Gastroesophageal sphincter (tissue), 4 donors: Measurements from ENCODE around the gene RBM28. TPM values are rescaled to one million over a fixed set of nuclear protein-coding genes. Genes with fewer than 3 reads are reported as not detected.

ENCODE experiments used
- ATAC-seq: fragments of 150-250 bp; one replicate; pipeline ENCODE4 v1.9.1; 2016; ENCODE audit warnings: mild to moderate bottlenecking, moderate library complexity
- H3K27ac ChIP-seq, 4 donors: fragments of 200-600 bp; sonication (generic) in 3 of 4; 1 replicate in 3 of 4; 2 replicates in 1 of 4; pipeline ENCODE4 v1.5.1; 2016 to 2019
- H3K27me3 ChIP-seq: fragments of 200-600 bp; sonication (generic); one replicate; pipeline ENCODE4 v1.5.1; 2019
- H3K36me3 ChIP-seq, 2 donors: fragments of 200-600 bp; sonication (generic); one replicate each; pipeline ENCODE4 v1.5.1; 2019; ENCODE audit warnings: control low read depth in 1 of 2
- H3K4me1 ChIP-seq, 3 donors: fragments of 200-600 bp; sonication (generic); 1 replicate in 2 of 3; 2 replicates in 1 of 3; pipeline ENCODE4 v1.5.1; 2016 to 2019; ENCODE audit warnings: control low read depth in 2 of 3
- H3K4me3 ChIP-seq, 2 donors: fragments of 200-600 bp; sonication (generic); one replicate each; pipeline ENCODE4 v1.5.1; 2019; ENCODE audit warnings: mild to moderate bottlenecking in 1 of 2, moderate library complexity in 1 of 2
- H3K9me3 ChIP-seq, 3 donors: fragments of 200-600 bp; sonication (generic); one replicate each; pipeline ENCODE4 v1.5.1; 2017 to 2019; ENCODE audit warnings: control low read depth in 2 of 3
- CTCF ChIP-seq, 4 experiments: fragments of 200-600 bp in 2 of 4; fragments of 450-650 bp in 2 of 4; sonication (generic) in 1 of 4; IDR thresholded peaks; one replicate each; pipeline ENCODE4 v1.5.1; 2017 to 2019; ENCODE audit warnings: antibody characterized with exemption in 4 of 4, mild to moderate bottlenecking in 2 of 4, moderate library complexity in 2 of 4
- EP300 ChIP-seq: sonication (generic); formaldehyde crosslinking; IDR thresholded peaks from one replicate; pipeline ENCODE4 v1.6.1; 2017; ENCODE audit warnings: antibody characterized with exemption, mild to moderate bottlenecking
- POLR2A ChIP-seq, 2 donors: fragments of 450-650 bp; IDR thresholded peaks; one replicate each; pipeline ENCODE4 v1.6.1; 2017; ENCODE audit warnings: antibody characterized with exemption in 2 of 2, mild to moderate bottlenecking in 2 of 2, moderate library complexity in 1 of 2
- POLR2AphosphoS5 ChIP-seq: sonication (generic); formaldehyde crosslinking; IDR thresholded peaks from one replicate; pipeline ENCODE4 v1.6.1; 2017; ENCODE audit warnings: antibody characterized with exemption
- WGBS, 2 donors: methylation state at CpG; one replicate each; pipeline ENCODE4 v1.1.5; 2018; ENCODE audit warnings: low coverage in 1 of 2; 5-methylcytosine and 5-hydroxymethylcytosine counted together
- total RNA-seq, 4 donors: library from RNA; depleted of rRNA; stranded (reverse); fragments of >200 nt; gene quantifications; one replicate each; pipeline ENCODE4 v1.1.0, GENCODE V29; 2016

RBM28 gene
- total RNA-seq, 4 donors from 2014 or later = 12.7 to 27.1 (median 19.5) TPM

- 85 to 100% methylated on average over 4 of the region's 6 CpGs for WGBS, 2 donors
- H3K27me3 ChIP-seq = peaks cover 25% of the 10 kb centered on the region
- H3K36me3 ChIP-seq = no peaks in the 10 kb centered on the region
- peaks cover 0 to 17% (median 0%) of the 10 kb centered on the region in 3 donors for H3K4me1 ChIP-seq
- H3K4me3 ChIP-seq = no peak overlapping the region
- H3K9me3 ChIP-seq = no peaks in the 10 kb centered on the region
- TF ChIP-seq EP300 (no peak), POLR2A (IDR thresholded peaks at IDR 0.05) (no peak), CTCF (IDR thresholded peaks at IDR 0.05) (no peak), POLR2AphosphoS5 (no peak)
- no peak for ATAC-seq
- H3K27ac ChIP-seq = no peak overlapping the region
These were observed 78.4 kb downstream of the RBM28 start for GRCh38 chr7:128265156-128265905.

DNA sequence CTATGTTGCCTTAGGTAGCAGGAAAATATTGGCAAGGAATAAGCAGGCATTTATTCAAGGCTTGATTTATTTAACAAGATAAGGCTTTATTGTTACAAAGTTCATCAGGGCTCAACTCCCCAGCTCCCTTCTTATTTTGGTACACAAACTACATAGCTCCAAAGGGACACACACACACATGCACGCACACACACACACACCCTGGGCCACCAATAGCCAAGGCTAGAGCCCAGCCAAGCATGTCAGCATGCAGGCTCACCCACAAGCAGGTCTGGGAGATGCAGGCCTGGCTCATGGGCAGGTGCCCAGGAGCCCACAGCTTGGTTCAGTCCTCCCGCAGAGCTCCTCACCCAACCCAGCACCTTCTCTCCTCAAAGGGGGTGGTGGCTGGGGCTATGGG, 79.2 kb downstream of the RBM28 start:
- peaks cover 0 to 17% (median 0%) of the 10 kb centered on the region in 3 donors for H3K4me1 ChIP-seq
- peaks cover 17% of the 10 kb centered on the region for H3K27me3 ChIP-seq
- no peak for ATAC-seq
- TF ChIP-seq POLR2AphosphoS5 = no peak
- TF ChIP-seq EP300 = no peak
- no peak for TF ChIP-seq CTCF (IDR thresholded peaks at IDR 0.05)
- TF ChIP-seq POLR2A (IDR thresholded peaks at IDR 0.05) = no peak
- H3K27ac ChIP-seq = no peak overlapping the region
- H3K36me3 ChIP-seq = no peaks in the 10 kb centered on the region
- no CpG with 5 or more reads among the region's 2 CpGs for WGBS, 2 donors
- no peaks in the 10 kb centered on the region for H3K9me3 ChIP-seq
- H3K4me3 ChIP-seq = no peak overlapping the region

DNA sequence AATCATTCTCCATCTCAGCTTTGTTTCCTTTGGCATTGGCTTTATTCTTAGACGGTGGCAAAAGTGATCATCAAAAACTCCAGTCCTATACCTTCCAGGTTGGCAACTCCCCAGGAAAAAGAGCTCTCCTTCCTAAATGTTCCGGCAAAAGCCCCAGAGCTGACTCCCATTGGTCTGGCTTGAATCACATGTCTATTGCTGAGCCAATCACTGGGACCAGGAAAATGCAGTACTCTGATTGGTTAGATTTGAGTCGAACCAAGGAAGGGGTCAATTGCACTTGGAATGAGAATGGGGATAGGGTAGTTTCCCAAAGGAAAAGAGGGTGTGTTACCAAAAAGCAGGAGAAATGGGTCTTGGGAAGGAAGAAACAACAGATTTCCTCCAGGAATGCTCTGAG, 80.3 kb downstream of the RBM28 start:
- peaks cover 12% of the 10 kb centered on the region for H3K27me3 ChIP-seq
- WGBS, 2 donors = 79 to 100% methylated on average over 1 to 2 of the region's 3 CpGs
- no peaks in the 10 kb centered on the region for H3K36me3 ChIP-seq
- TF ChIP-seq POLR2AphosphoS5 = no peak
- TF ChIP-seq EP300 = no peak
- H3K9me3 ChIP-seq = no peaks in the 10 kb centered on the region
- H3K27ac ChIP-seq = no peak overlapping the region
- H3K4me3 ChIP-seq = no peak overlapping the region
- H3K4me1 ChIP-seq = peaks cover 0 to 17% (median 0%) of the 10 kb centered on the region in 3 donors
- ATAC-seq = no peak

DNA sequence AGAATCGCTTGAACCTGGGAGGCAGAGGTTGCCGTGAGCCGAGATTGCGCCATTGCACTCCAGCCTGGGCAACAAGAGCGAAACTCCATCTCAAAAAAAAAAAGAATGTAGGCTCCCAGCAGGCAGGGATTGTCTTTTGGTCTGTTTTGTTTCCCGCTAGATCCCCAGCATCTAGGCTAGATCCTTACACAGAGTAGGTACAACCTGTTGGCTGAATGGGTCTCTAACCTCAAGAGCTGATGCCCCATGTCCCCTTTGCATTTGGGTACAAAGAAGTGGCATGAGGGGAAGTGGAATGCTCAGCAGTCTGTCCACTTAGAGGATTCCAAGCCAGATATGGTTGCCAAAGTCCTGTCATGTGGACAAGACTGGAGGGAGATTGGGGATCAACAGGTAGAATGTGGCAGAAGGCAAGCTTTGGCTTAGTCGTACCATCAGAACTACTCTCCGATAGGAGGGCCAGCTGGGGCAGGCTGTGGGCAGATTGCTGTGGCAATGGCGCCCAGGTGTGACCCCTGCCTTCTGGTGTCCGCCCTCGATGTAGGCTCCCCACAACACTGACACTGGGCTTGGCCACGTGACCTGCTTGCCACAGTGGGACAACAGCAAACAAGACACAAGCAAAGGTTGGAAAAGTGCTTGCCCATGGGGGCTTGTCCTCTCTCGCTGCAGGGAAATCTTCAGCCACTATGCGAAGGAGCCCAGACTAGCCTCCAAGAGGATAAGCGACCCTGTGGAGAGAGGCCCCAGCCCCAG, 81.3 kb downstream of the RBM28 start:
- Histone ChIP-seq H3K4me3 (no peak overlapping the region), H3K27ac (no peak overlapping the region), H3K36me3 (no peaks in the 10 kb centered on the region), H3K4me1 (peaks cover 0 to 13% (median 0%) of the 10 kb centered on the region in 3 donors), H3K9me3 (no peaks in the 10 kb centered on the region), H3K27me3 (peaks cover 12% of the 10 kb centered on the region)
- WGBS, 2 donors = 95 to 100% methylated on average over 4 to 10 of the region's 15 CpGs
- TF ChIP-seq EP300 (no peak), POLR2A (IDR thresholded peaks at IDR 0.05) (no peak), CTCF (IDR thresholded peaks at IDR 0.05) (no peak)
- ATAC-seq = no peak

DNA sequence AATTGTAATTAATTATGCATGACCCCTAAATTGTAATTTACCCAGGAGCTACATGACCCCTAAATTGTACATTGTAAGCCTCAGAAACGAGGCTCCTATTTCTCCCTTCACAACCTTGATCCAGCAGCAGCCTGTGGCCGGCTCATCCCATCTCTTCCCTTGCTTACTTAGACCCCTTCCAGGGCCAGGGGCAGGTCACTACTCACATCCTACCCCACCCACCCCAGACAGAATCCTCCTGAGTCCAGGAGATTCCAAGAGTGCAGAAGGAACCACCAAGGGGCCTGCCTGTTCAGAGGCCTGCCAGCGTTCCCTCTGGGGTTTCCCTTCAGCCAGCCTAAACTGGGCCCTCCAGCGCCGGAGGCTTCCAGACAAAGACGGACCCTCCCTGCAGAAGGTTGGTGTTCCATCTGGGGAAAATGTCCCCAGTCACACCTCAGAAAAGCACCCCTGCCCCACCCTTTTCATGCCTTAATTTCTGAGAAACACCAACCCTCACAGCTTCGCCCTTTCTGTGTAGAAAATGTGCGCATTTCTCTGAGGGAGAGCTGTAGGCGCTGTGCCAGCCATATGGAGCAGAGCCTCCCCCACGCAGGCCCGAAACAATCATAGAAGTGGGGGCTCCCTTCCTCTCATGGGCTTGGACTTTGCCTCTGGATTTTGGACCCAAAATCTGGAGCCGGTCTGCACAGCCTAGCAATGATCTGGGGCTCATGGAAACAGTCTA, 83.5 kb downstream of the RBM28 start:
- Histone ChIP-seq H3K36me3 (no peaks in the 10 kb centered on the region), H3K4me3 (no peak overlapping the region), H3K27ac (no peak overlapping the region), H3K27me3 (peaks cover 12% of the 10 kb centered on the region), H3K4me1 (no peaks in the 10 kb centered on the region), H3K9me3 (no peaks in the 10 kb centered on the region)
- no peak for ATAC-seq
- WGBS, 2 donors = 88% methylated on average over 5 of the region's 12 CpGs; no CpG with 5 or more reads in 1 of the 2 donors
- no peak for TF ChIP-seq EP300
- no peak for TF ChIP-seq POLR2A (IDR thresholded peaks at IDR 0.05)
- TF ChIP-seq CTCF (IDR thresholded peaks at IDR 0.05) = no peak
- TF ChIP-seq POLR2AphosphoS5 = no peak
